NCI-H69 (cell line): Measurements from ENCODE around the gene PDLIM5.
A peak's percentile ranks its signal among the peaks of the same experiment; 100 is the strongest.
"Not testable (repeated sequence)": the region's sequence is repeated elsewhere in the genome, so short reads cannot be mapped to it uniquely, and the experiment has no call there.

ENCODE experiments used
- DNase-seq: peaks from one replicate; lab custom pipeline; 2025; lab: John Stamatoyannopoulos, UW

PDLIM5 gene, protein sequence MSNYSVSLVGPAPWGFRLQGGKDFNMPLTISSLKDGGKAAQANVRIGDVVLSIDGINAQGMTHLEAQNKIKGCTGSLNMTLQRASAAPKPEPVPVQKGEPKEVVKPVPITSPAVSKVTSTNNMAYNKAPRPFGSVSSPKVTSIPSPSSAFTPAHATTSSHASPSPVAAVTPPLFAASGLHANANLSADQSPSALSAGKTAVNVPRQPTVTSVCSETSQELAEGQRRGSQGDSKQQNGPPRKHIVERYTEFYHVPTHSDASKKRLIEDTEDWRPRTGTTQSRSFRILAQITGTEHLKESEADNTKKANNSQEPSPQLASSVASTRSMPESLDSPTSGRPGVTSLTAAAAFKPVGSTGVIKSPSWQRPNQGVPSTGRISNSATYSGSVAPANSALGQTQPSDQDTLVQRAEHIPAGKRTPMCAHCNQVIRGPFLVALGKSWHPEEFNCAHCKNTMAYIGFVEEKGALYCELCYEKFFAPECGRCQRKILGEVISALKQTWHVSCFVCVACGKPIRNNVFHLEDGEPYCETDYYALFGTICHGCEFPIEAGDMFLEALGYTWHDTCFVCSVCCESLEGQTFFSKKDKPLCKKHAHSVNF

DNA sequence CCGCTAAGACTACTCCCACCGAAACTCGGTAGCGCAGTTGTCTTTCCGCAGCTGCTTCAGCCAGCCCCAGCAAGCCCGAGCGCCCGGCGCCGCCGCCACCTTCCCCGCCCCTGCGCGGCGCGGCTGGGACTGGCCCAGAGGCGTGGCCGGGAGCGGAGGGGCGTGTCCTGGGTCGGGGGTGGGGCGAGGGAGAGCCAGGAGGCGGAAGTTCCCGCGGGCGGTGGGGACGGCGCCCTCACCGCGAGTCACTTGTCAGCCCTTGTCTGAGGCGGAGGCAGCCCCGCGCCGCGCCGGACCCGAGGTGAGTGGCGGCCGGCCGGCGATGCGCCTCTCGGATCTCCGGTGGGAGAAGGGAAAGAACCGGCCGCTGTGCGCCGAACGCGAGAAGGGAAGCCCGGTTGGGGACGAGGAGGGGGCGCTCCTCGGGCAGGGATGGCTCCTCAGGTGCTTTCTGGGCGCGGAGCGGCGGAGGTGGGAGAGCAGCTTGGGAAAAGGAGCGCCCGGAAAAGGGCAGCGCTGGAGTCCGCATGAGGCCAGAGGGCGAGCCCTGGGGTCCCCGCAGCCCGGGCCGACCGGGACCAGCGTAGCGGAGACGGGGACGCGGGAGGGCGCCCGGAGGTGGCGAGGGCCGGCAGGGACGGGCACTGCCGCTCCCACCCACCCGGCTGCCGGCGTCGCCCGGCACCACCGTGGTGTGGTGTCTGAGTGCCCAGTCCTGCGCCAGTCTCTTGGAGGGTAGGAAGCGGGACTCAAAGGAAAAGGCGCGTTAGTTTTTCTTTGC is at the start of gene PDLIM5:
Gene PDLIM5 (plus strand): TSS at position 248 of the 781 bp plus-strand sequence. CDS start 3,347 bp downstream, outside the sequence.
- DNase-seq, result peak; percentile 93

- DNase-seq, result not testable (repeated sequence)
Observed at GRCh38 chr4:94402439-94402838, 49.3 kb upstream of the PDLIM5 start.

- DNase-seq, result no peak
Observed at GRCh38 chr4:94403751-94404150, 48.0 kb upstream of the PDLIM5 start.

- DNase-seq, result peak; percentile 71
Observed at GRCh38 chr4:94406668-94407437, 44.9 kb upstream of the PDLIM5 start.

DNA sequence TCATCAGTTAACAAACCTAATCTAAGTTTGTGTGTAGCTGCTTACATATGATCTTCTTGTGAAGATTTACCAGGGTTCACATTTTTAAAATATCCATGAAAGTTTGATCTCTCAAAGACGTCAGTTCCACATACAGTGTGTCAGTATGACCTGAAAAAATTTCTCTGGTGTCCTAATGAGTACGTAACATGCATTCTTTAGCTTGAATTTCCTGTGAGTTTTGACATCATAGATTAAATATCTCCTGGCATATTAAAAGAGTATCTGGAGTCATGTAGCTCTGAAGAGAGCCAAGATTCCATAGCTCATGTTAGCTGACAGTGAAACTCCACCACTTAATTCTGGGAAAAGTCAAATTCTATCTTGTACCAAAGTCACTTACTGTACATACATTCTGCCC is 43.9 kb upstream of the PDLIM5 start:
- no peak for DNase-seq

GRCh38 chr4:94408549-94409374 is 43.0 kb upstream of the PDLIM5 start:
- DNase-seq, result no peak

DNA sequence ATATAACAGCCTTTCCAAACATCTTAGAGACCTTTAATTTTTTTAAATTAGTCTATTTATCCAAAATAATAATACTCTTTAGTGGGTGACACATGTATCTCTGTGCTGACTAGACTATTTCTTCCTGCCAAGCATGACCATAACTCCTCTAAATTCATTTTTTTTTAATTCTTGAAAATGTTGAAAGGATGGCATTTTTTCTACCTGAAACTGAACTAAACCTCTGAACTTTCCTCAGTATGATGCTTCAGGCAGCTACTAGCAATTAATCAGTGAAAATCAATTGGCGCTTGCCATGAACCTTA is 42.4 kb upstream of the PDLIM5 start:
- no peak for DNase-seq

- DNase-seq, result no peak
Observed at GRCh38 chr4:94409962-94410361, 41.8 kb upstream of the PDLIM5 start.

GRCh38 chr4:94410678-94411206 is 41.0 kb upstream of the PDLIM5 start:
- DNase-seq, result no peak

DNA sequence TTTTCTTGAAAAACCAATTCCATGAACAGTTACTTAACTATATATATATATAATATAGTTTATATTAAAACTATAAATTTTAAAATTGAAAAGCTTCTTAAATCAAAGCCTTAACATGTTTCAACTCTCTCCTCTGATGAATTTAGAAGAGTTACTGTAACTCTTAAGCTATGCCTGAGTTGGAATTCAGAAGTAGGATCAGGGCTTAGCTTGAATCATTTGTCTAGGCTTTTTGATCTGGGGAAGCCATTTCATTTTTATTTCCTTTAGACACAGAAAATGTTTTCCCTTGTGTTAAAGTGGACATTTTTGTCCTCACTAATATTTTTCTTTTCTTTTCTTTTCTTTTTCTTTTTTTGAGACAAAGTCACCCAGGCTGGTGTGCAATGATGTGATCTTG is 40.4 kb upstream of the PDLIM5 start:
- DNase-seq, result no peak

DNA sequence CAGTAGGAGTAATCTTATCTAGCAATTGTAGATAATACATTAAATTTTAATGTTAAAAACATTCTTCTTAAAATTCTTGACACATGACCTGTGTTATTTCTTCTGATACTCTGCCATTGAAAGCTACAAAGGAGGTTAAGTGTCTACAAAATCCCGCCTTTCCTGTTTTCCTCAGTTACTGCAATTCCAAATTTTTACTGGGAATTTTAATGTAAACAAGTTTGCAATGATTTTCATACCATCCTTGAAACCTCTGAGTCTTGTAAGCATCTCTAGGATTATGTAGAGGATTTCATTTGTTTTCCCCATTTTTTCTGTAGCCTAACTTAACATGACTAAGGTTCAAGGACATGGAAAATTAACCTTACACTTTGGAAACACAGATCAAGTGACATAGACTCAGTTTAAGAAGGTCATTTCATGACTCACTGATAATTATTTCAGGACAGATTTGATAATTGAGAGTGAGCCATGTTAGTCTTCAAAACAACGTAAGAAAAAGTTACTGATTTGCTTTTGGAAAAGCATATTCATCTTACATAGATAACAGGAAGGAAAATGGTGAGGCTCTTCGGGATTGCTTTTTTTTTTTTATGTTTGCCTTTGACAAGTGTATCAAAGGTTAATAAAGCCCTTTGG is 39.6 kb upstream of the PDLIM5 start:
- no peak for DNase-seq

DNA sequence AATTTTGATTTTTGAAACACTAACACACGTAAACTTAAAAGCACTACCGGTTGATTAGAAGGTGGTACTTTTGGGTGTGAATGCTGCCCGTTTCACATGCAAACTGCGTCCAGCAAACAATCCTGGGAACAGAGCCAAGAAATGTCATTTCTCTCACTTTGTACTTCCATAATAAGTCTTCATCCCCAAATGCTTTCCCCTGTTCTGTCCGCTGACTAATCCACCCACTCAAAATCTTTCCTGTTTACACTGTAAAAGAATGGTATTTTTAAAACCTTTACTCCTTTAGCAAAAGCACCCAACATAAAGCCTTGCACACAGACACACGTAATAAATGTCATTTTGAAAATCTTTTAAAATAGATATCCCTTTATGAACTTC is 39.1 kb upstream of the PDLIM5 start:
- peak; percentile 63 for DNase-seq

- no peak for DNase-seq
Observed at GRCh38 chr4:94413085-94413840, 38.5 kb upstream of the PDLIM5 start.

- no peak for DNase-seq
Observed at GRCh38 chr4:94414907-94415306, 36.8 kb upstream of the PDLIM5 start.

DNA sequence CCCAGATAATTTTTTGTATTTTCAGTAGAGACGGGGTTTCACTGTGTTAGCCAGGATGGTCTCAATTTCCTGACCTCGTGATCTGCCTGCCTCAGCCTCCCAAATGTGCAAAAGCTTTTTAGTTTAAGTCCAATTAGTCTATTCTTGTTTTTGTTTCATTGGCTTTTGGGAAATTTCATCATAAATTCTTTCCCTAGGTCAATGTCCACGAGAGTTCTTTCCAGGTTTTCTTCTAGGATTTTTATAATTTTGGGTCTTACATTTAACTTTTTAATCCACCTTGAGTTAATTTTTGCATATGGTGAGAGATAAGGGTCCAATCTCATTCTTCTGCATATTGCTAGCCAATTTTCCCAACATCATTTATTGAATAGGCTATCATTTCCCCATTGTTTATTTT is 36.3 kb upstream of the PDLIM5 start:
- DNase-seq, result no peak

DNA sequence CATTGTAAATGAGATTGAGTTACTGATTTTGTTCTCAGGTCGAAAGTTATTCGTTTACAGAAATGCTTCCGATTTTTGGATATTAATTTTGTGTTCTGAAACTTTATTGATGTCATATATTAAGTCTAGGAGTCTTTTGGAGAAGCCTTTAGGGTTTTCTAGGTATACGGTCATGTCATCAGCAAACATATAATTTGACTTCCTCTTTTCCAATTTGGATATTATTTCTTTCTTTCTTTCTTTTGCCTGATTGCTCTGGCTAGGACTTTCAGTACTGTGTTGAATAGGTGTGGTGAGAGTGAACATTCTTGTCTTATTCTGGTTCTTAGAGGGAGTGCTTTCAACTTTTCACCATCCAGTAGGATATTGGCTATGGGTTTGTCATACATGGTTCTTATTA is 35.4 kb upstream of the PDLIM5 start:
- no peak for DNase-seq

GRCh38 chr4:94416981-94417380 is 34.8 kb upstream of the PDLIM5 start:
- DNase-seq, result no peak

DNA sequence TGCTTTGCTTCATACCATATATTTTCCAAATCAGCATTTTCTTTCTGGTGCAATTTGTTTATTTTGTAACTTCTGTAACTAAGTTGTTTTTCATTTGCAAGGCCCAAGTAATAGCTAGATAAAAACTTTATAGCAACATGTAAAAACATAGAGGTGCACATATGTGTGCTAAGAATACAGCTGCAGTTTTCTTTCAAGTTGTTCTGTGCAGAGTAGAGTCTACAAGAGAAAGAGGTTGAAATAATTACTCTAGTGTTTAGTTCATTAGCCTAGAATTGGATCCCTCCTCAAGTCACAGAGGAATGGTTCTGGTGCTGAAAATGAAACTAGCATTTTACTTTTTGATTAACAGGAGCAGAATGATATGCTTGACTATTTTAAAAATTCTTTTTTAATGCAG is 32.2 kb upstream of the PDLIM5 start:
- no peak for DNase-seq

DNA sequence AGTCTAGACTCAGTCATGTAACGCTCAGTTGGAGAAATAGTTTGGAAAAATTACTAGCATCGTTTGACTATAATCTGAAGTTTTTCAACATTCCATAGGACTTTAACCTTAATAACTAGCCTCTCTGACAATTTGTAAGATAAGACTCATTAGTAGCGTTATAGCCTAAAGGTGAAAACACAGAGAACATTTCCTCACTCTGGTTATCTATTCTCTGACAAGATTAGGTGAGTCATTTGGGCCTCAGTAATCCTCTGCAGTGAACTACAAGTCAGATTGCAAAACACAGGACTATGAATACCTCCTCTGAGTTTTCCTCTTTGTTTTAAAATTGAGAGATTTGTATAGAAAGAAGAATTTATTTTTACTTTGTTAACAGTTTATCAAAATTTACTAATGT is 31.8 kb upstream of the PDLIM5 start:
- DNase-seq, result no peak

- no peak for DNase-seq
Observed at GRCh38 chr4:94420356-94420755, 31.4 kb upstream of the PDLIM5 start.
